Stimulated activated CD8-positive, alpha-beta memory T cell treated with anti-CD3 and anti-CD28 coated beads, Interleukin-7, amount 100 ng/mL, for 4 hours (primary cell): ENCODE data around the gene AQP10.
"Not testable (repeated sequence)": the region's sequence is repeated elsewhere in the genome, so short reads cannot be mapped to it uniquely, and the experiment has no call there.

Experiments
- DNase-seq, 2 donors: peaks; one replicate each; pipeline ENCODE4 v3.0.0-alpha.2; 2020; ENCODE audit warnings: low read depth in 2 of 2

The AQP10 gene

GRCh38 chr1:154320882-154321608, at the start of gene AQP10:
AQP10 (plus strand) TSS chr1:154321093; CDS start chr1:154321156, 63 bp downstream.
- no peak for DNase-seq

DNA sequence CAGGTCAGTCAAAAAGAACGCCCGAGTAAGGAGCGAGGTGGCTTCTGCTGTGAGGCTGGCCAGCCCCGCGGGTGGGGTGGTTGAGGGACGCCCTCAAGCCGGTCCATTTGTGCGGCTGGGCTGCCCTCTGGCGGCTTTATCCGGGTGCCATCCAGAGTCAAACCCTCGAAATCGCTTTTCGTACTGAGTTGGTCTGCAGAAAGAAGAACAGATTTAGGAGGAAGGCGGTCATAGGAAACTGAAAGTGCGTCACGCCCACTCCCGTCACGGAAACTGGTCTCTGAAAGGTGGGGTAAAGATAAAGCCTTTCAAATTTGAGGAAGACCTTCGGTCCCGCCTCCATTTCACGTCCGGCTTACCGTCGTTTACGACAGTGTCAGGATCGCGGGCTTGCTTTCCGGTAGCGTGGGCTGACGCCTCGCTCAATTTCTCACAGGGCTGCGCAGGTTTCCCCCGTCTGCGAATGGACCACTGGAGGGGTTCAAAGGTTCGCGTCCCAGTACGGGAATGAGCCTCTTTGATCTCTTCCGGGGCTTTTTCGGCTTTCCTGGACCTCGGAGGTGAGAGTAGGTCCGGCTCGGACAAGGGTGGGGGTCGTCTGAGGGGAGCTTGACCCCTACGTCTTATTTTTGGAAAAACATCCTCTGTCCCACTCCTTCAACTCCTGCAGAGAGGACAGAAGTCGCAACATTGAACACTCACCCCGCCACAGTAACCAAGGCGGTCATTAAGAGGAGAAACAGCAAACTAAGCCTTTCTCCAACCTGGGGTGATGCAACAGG, 48.5 kb upstream of the AQP10 start, which contains the start of gene HAX1:
Gene HAX1, plus strand, starts transcription at position 413 of the 782 bp plus-strand sequence. Its CDS starts 95 bp downstream, at position 508.
- DNase-seq = peak; percentile 95 to 99

DNA sequence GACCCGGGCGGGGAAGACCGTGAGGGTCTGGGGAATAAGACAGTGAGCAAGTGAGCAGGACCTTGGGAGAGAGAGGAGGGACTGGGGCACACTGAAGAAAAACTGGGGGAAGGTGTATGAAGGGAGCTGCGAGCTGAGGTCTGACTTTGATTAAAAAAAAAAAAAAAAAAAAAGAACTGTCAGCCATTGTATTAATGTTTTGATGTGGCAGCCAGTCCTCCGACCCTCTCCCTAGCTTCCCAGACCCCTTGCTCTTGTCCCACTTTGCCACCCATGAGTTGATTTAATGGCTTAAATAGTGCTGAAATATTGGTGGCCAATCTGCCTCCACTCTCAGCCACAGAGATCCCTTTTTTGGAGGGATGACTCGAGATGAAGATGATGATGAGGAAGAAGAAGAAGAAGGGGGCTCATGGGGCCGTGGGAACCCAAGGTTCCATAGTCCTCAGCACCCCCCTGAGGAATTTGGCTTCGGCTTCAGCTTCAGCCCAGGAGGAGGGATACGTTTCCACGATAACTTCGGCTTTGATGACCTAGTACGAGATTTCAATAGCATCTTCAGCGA, 47.8 kb upstream of the AQP10 start:
- no peak for DNase-seq

DNA sequence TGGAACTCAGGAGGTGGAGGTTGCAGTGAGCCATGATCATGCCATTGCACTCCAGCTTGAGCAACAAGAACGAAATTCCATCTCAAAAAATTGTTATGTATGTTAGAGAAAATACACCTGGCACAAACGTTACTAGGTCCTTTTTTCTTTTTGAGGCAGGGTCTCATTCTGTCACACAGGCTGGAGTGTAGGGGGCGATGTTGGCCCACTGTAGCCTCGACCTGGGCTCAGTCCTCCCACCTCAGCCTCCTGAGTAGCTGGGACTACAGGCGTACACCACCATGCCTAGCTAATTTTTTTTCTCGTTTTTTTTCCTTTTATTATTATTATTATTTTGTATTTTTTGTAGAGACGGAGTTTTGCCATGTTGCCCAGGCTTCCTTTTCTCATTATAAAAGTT, 44.1 kb upstream of the AQP10 start:
- DNase-seq = no peak

GRCh38 chr1:154287591-154287990, 33.3 kb upstream of the AQP10 start:
- not testable (repeated sequence) for DNase-seq

GRCh38 chr1:154288661-154289060, 32.2 kb upstream of the AQP10 start:
- no peak for DNase-seq

DNA sequence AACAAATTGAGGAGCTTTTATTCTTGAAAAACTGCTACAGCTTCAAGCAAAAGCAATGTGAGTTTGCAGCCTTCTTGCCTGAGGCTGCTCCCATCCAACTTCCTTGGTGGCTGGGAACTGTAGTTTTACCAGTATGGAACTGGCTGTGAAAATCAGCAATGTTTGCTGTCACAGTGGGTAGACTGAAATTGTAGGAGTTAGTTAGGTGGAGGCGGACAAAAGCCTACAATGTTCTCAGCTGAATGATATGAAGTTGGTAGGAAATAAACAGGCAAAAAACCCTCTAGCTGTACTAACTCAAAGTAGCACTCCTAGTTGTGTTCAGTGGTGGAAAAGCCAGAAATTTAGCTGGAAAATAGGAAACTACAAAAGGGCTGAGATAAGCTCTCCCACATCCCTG, 30.0 kb upstream of the AQP10 start:
- no peak for DNase-seq

DNA sequence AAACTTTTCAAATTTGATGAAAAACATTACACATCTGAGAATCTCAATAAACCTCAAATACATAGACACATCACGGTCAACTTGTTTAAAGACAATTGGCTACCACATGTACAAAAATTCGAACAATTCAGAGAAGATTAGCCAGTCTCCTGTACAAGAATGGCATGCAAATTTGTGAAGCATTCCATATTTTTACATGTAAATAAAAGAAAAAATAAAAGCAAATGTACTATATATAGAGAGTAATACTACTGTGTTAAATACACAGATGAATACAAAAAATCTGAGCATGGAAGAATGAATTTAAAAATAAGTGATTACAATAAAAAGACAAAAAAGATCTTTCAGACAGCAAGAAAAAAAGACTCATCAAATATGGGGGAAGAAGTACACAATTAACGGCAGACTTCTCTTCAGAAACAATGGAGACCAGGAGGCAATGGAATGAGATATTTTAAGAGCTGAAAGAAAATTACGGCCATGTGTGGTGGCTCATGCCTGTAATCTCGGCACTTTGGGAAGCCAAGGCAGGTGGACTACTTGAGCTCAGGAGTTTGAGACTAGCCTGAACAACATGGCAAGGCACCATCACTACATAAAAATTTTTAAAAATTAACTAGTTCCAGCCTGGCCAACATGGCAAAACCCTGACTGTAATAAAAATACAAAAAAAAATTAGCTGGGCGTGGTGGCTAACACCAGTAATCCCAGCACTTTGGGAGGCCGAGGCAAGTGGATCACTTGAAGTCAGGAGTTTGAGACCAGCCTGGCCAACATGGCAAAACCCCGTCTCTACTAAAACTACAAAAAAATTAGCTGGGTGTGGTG, 25.3 kb upstream of the AQP10 start:
- no peak for DNase-seq

DNA sequence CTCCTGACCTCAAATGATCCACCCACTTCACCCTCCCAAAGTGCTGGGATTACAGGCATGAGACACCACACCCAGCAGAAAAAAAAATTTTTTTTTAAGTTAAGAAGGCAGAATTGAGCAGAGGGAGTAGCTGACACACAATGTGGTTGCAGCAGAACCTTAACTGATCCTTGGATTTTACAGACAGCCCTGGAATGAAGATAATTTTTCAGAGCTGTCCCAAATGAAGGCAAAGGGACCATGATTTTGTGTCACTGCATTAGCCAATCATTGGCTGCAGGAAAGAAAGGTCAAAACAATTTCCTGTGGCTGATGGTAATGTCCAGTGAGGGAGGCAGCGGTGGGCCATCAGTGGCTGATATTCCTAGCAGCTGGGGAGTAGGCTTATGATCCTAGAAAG, 19.3 kb upstream of the AQP10 start:
- no peak for DNase-seq

GRCh38 chr1:154304664-154305337, 16.1 kb upstream of the AQP10 start:
- no peak for DNase-seq

GRCh38 chr1:154306151-154306550, 14.7 kb upstream of the AQP10 start:
- no peak for DNase-seq

DNA sequence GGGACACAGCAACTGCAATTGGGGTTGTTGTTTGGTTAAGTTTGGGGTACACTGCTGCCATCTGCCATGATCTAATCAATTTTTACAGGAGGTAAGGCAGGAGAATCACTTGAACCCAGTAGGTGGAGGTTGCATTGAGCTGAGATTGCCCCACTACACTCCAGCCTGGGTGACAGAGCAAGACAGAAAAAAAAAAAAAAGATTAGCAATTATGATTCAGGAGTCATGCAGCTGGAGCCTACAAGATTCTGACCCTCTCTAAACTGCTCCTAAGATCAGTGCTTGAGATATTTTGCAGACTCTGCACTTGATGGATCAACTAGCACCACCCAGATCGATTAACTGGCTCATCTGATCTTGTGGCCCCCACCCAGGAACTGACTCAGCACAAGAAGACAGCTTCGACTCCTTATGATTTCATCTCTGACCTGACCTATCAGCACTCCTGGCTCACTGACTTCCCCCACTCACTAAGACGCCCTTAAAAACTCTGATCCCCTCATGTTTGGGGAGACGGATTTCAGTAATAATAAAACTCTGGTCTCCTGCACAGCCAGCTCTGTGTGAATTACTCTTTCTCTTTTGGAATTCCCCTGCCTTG, 13.1 kb upstream of the AQP10 start:
- DNase-seq = not testable (repeated sequence)

GRCh38 chr1:154309136-154309535, 11.8 kb upstream of the AQP10 start:
- DNase-seq = not testable (repeated sequence)

- DNase-seq = not testable (repeated sequence)
These were observed 8.4 kb upstream of the AQP10 start for GRCh38 chr1:154312229-154313065.

DNA sequence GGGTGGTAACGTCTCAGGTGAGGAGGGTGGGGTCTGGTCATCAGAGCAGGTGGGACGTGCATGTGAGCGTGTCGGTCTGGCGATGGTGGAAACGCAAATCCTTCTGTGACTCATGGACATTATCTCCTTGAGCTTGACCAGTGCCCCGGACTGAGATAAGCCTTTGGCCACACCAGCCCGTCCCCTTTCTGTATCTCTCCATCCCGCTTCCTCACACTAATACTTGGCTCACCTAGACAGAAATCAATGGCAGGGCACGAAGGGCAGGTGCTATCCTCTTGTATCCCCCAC, 7.9 kb upstream of the AQP10 start:
- DNase-seq = no peak

DNA sequence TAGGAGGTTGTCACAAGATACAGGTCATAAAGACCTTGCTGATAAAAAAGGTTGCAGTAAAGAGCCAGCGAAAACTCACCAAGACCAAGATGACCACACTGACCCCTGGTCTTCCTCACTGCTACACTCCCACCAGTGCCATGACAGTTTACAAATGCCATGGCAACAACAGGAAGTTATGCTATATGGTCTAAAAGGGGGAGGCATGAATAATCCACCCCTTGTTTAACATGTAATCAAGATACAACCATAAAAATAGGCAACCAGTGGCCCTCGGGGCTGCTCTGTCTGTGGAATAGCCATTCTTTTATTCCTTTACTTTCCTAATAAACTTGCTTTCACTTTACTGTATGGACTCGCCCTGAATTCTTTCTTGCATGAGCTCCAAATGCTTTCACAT, 6.7 kb upstream of the AQP10 start:
- not testable (repeated sequence) for DNase-seq

- DNase-seq = no peak
These were observed 4.2 kb upstream of the AQP10 start for GRCh38 chr1:154316704-154317103.

DNA sequence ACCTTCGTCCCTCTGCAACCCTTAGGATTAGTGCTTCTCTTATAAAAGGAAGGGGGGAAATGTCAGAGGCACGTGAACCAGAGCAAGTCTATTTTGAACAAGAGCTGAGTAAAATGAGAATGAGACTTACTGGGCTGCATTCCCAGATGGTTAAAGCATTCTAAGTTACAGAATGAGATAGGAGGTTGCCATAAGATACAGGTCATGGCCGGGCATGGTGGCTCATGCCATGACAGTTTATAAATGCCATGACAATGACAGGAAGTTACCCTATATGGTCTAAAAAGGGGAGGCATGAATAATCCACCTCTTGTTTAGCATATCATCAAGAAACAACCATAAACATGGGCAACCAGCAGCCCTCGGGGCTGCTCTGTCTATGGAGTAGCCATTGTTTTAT, 2.5 kb upstream of the AQP10 start:
- no peak for DNase-seq

DNA sequence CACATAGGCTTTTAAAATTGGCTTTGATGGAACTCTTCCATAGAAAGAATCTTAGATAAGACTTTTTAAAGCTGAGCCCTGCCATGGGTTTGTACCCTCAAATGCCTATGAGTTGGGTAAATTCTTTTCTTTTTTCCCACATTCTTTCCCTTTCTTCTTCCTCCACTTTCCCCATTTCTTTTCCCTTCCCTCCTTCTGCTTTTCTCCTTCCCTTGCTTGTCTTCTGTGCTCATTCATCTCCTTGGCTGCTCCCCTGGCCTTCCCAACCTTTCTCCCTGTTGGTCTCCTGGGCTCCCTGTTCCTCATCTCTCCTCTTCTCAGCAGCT, 679 bp downstream of the AQP10 start:
- DNase-seq = not testable (repeated sequence)

DNA sequence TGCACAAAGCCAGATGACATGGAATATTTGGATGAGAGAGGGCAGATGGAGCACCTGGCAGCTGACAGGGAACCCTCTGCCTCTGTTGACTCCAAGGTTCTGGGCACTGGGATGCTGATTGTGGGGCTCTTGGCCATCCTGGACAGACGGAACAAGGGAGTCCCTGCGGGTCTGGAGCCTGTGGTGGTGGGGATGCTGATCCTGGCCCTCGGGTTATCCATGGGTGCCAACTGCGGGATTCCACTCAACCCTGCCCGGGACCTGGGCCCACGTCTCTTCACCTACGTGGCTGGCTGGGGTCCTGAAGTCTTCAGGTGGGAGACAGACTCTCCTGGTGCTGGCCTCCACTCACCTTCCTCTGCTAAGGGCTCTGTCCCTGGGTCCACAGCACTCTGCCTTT, 2.6 kb downstream of the AQP10 start:
- DNase-seq = no peak
